ENCODE data around the gene HOOK2. TPM values are rescaled to one million over a fixed set of nuclear protein-coding genes. Genes with fewer than 3 reads are reported as not detected.
"Not testable (repeated sequence)": the region's sequence is repeated elsewhere in the genome, so short reads cannot be mapped to it uniquely, and the experiment has no call there.

Gene HOOK2
- total RNA-seq = 8.3 TPM

GRCh38 chr19:12774588-12775555 is at the start of gene HOOK2:
Gene HOOK2, minus strand, starts transcription at chr19:12775552. Its CDS starts 103 bp downstream, at chr19:12775449.
- no peaks in the 10 kb centered on the region for H3K27me3 ChIP-seq (ENCODE audit: insufficient read depth, low read length)
- no peaks in the 10 kb centered on the region for H3K9me3 ChIP-seq (ENCODE audit: low read depth, low read length)
- peaks cover 45% of the 10 kb centered on the region for H3K4me1 ChIP-seq (ENCODE audit: insufficient read depth, low read length)
- peak within 1 kb of the TSS; percentile 55 for H3K4me3 ChIP-seq (ENCODE audit: low read length)

DNA sequence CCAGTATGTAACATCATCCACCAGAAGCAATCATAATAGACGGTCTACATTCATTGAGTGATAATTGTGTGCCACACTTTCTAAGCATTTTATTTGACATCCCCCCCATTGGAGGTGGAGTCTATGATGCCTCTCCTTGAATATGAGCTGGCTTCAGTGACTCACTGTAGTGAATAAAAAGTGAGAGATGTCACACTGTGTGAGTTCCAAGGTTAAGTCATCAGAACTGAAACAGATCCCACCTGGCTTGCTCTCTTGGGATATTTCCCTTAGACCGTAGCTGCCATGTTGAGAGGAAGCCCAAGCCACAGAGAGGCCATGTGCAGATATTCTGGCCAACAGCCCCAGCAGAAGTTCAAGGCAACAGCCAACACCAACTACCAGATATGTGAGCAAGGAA is 46.4 kb upstream of the HOOK2 start:
- Histone ChIP-seq H3K4me3 (ENCODE audit: low read length) (no peak overlapping the region), H3K4me1 (ENCODE audit: insufficient read depth, low read length) (no peaks in the 10 kb centered on the region), H3K9me3 (ENCODE audit: low read depth, low read length) (no peaks in the 10 kb centered on the region), H3K27me3 (ENCODE audit: insufficient read depth, low read length) (peaks cover 9% of the 10 kb centered on the region)

- not testable (repeated sequence) for H3K4me3 ChIP-seq (ENCODE audit: low read length); H3K27me3 ChIP-seq (ENCODE audit: insufficient read depth, low read length); H3K9me3 ChIP-seq (ENCODE audit: low read depth, low read length); H3K4me1 ChIP-seq (ENCODE audit: insufficient read depth, low read length)
Measured at GRCh38 chr19:12817810-12818209, 42.5 kb upstream of the HOOK2 start.

- H3K9me3 ChIP-seq (ENCODE audit: low read depth, low read length); H3K4me1 ChIP-seq (ENCODE audit: insufficient read depth, low read length); H3K4me3 ChIP-seq (ENCODE audit: low read length); H3K27me3 ChIP-seq (ENCODE audit: insufficient read depth, low read length): not testable (repeated sequence)
Measured at GRCh38 chr19:12817188-12817587, 41.8 kb upstream of the HOOK2 start.

GRCh38 chr19:12815088-12815487 is 39.7 kb upstream of the HOOK2 start:
- Histone ChIP-seq H3K4me1 (ENCODE audit: insufficient read depth, low read length) (no peaks in the 10 kb centered on the region), H3K4me3 (ENCODE audit: low read length) (no peak overlapping the region), H3K9me3 (ENCODE audit: low read depth, low read length) (no peaks in the 10 kb centered on the region), H3K27me3 (ENCODE audit: insufficient read depth, low read length) (no peaks in the 10 kb centered on the region)

GRCh38 chr19:12806242-12807081 is 31.1 kb upstream of the HOOK2 start, which contains the start of gene RNASEH2A:
Gene RNASEH2A, plus strand, starts transcription at chr19:12806584. Its CDS starts 90 bp downstream, at chr19:12806674.
- H3K4me1 ChIP-seq (ENCODE audit: insufficient read depth, low read length) = peaks cover 21% of the 10 kb centered on the region
- no peaks in the 10 kb centered on the region for H3K9me3 ChIP-seq (ENCODE audit: low read depth, low read length)
- H3K4me3 ChIP-seq (ENCODE audit: low read length) = peak within 1 kb of the TSS; percentile 47
- peaks cover 6% of the 10 kb centered on the region for H3K27me3 ChIP-seq (ENCODE audit: insufficient read depth, low read length)

DNA sequence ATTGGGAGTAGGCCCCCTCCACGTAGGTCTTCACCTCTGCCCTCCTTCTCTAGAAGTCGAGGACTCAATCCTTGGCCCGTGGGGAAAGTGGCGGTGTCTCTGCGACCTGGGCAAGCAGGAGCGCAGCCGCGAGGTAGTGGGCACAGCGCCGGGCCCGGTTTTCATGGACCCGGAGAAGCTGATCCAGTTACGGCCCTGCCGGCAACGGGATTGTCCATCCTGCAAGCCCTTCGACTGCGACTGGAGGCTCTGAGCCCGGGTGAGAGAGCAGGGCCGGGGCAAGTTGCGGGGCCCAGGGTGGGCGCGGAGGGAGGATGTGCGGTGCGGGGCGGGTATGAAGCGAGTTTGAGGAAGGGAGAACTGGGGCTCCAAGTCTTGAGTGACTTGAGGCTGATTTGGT is 28.7 kb upstream of the HOOK2 start:
- Histone ChIP-seq H3K9me3 (ENCODE audit: low read depth, low read length) (no peaks in the 10 kb centered on the region), H3K4me1 (ENCODE audit: insufficient read depth, low read length) (peaks cover 35% of the 10 kb centered on the region), H3K4me3 (ENCODE audit: low read length) (no peak overlapping the region), H3K27me3 (ENCODE audit: insufficient read depth, low read length) (peaks cover 13% of the 10 kb centered on the region)

GRCh38 chr19:12802267-12803106 is 27.1 kb upstream of the HOOK2 start:
- Histone ChIP-seq H3K4me3 (ENCODE audit: low read length) (peak overlapping the region; percentile 57), H3K9me3 (ENCODE audit: low read depth, low read length) (no peaks in the 10 kb centered on the region), H3K27me3 (ENCODE audit: insufficient read depth, low read length) (peaks cover 13% of the 10 kb centered on the region), H3K4me1 (ENCODE audit: insufficient read depth, low read length) (peaks cover 35% of the 10 kb centered on the region)

GRCh38 chr19:12801466-12802266 is 26.3 kb upstream of the HOOK2 start, which contains the start of the genes PRDX2 and THSD8:
Gene PRDX2, minus strand, starts transcription at chr19:12801800. Its CDS starts 539 bp downstream, at chr19:12801261.
Gene THSD8, plus strand, starts transcription at chr19:12802069. Its CDS starts 3 bp downstream, at chr19:12802072.
- Histone ChIP-seq H3K27me3 (ENCODE audit: insufficient read depth, low read length) (peaks cover 13% of the 10 kb centered on the region), H3K4me3 (ENCODE audit: low read length) (peak within 1 kb of the TSS; percentile 57), H3K4me1 (ENCODE audit: insufficient read depth, low read length) (peaks cover 27% of the 10 kb centered on the region), H3K9me3 (ENCODE audit: low read depth, low read length) (no peaks in the 10 kb centered on the region)

- Histone ChIP-seq H3K27me3 (ENCODE audit: insufficient read depth, low read length) (peaks cover 13% of the 10 kb centered on the region), H3K4me3 (ENCODE audit: low read length) (peak overlapping the region; percentile 57), H3K4me1 (ENCODE audit: insufficient read depth, low read length) (peaks cover 32% of the 10 kb centered on the region), H3K9me3 (ENCODE audit: low read depth, low read length) (no peaks in the 10 kb centered on the region)
Measured at GRCh38 chr19:12800923-12801465, 25.6 kb upstream of the HOOK2 start.

DNA sequence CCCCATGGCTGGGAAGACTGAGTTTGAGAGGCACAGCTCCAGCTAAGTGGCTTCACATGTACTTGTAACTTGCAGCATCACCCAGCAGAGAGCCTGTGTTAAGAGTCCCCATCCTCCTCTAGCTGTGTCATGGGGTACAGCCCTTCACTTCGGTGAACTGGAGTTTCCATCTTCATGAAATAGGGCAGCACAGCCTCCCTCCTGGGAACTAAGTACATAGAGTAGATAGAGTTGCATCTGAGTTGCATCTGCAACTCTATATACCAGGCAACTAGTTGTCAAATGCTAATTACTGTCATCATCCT is 25.1 kb upstream of the HOOK2 start:
- no peak overlapping the region for H3K4me3 ChIP-seq (ENCODE audit: low read length)
- H3K27me3 ChIP-seq (ENCODE audit: insufficient read depth, low read length) = peaks cover 13% of the 10 kb centered on the region
- no peaks in the 10 kb centered on the region for H3K9me3 ChIP-seq (ENCODE audit: low read depth, low read length)
- H3K4me1 ChIP-seq (ENCODE audit: insufficient read depth, low read length) = peaks cover 37% of the 10 kb centered on the region

DNA sequence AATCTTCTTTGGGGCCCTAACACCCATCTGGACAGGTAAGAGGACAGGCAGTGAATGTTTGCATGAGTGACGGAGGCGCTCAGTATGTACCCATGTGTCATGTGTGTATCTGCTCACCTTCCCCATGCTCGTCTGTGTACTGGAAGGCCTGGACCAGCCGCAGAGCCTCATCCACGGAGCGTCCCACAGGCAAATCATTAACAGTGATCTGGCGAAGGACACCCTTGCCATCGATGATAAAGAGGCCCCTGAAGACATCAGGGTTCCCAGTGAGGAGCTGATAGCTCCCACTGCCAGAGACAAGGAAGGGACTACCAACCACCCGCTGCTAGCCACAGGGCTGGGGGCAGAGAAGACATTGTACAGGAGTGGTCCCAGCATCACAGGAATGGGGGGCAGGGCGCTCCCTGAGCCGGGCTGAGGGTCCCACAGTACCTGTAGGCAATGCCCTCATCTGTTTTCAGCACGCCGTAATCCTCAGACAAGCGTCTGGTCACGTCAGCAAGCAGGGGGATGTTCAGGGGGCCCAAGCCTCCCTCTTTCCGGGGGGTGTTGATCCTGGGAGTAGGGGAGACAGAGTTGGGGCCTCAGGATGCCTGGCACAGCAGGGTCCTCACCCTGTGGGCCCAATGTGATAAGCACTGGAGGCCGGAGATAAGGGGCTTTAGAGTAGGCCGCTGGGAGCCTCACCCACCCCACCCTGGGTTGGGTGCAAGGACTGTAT is 24.6 kb upstream of the HOOK2 start:
- peaks cover 43% of the 10 kb centered on the region for H3K4me1 ChIP-seq (ENCODE audit: insufficient read depth, low read length)
- no peaks in the 10 kb centered on the region for H3K9me3 ChIP-seq (ENCODE audit: low read depth, low read length)
- H3K4me3 ChIP-seq (ENCODE audit: low read length) = no peak overlapping the region
- H3K27me3 ChIP-seq (ENCODE audit: insufficient read depth, low read length) = peaks cover 13% of the 10 kb centered on the region

GRCh38 chr19:12797607-12798006 is 22.3 kb upstream of the HOOK2 start:
- H3K4me3 ChIP-seq (ENCODE audit: low read length); H3K9me3 ChIP-seq (ENCODE audit: low read depth, low read length): not testable (repeated sequence)
- Histone ChIP-seq H3K4me1 (ENCODE audit: insufficient read depth, low read length) (peaks cover 54% of the 10 kb centered on the region), H3K27me3 (ENCODE audit: insufficient read depth, low read length) (peaks cover 13% of the 10 kb centered on the region)

All from mononuclear cell (primary cell).